ENCODE measurements around the gene ADCY2.

DNA sequence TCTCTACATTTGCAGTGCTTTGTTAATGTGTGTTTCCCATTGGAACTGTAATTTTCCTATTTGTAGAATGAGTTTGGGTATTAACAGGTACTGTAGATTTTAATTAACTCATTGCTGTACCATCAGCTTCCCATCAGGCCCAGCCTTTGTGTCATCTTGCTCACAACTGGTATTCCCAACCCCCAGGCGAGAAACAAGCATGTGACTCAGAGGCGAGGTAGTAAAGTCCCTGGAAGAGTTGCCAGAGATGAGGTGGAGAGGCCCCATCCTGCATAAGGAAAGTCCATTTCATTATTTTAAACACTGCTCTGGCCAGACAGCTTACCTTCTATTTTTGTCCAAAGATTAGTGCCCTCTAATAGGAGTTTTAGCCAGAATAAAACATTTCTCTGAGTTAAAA lies 29.9 kb downstream of the ADCY2 start:
- TF ChIP-seq, protein P1, sequence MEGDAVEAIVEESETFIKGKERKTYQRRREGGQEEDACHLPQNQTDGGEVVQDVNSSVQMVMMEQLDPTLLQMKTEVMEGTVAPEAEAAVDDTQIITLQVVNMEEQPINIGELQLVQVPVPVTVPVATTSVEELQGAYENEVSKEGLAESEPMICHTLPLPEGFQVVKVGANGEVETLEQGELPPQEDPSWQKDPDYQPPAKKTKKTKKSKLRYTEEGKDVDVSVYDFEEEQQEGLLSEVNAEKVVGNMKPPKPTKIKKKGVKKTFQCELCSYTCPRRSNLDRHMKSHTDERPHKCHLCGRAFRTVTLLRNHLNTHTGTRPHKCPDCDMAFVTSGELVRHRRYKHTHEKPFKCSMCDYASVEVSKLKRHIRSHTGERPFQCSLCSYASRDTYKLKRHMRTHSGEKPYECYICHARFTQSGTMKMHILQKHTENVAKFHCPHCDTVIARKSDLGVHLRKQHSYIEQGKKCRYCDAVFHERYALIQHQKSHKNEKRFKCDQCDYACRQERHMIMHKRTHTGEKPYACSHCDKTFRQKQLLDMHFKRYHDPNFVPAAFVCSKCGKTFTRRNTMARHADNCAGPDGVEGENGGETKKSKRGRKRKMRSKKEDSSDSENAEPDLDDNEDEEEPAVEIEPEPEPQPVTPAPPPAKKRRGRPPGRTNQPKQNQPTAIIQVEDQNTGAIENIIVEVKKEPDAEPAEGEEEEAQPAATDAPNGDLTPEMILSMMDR (conservative IDR thresholded peaks at IDR 0.05; ENCODE audit: low read depth in 2 of 2), result no peak
- no peak for TF ChIP-seq JUNB (IDR thresholded peaks at IDR 0.05; ENCODE audit: unreplicated experiment)
- TF ChIP-seq EZH2 (IDR thresholded peaks at IDR 0.05; ENCODE audit: low read depth, unreplicated experiment), result no peak
- no peak for TF ChIP-seq POLR2AphosphoS5 (IDR thresholded peaks at IDR 0.05; ENCODE audit: low read depth)
- TF ChIP-seq CREB1 (CRISPR knock-in tag; IDR thresholded peaks at IDR 0.05; ENCODE audit: low read depth), result no peak
- TF ChIP-seq EZH2phosphoT487 (IDR thresholded peaks at IDR 0.05; ENCODE audit: unreplicated experiment), result no peak

Measured in GM23338 (cell line).